NCI-H1436 treated with DMSO at 0.1 percent for 48 hours (cell line): ENCODE results near the gene ATG13.

ENCODE experiments used
- DNase-seq: peaks from one replicate; lab custom pipeline; 2025; lab: John Stamatoyannopoulos, UW

Gene ATG13

GRCh38 chr11:46676436-46677158, 59.2 kb downstream of the ATG13 start:
- no peak for DNase-seq

DNA sequence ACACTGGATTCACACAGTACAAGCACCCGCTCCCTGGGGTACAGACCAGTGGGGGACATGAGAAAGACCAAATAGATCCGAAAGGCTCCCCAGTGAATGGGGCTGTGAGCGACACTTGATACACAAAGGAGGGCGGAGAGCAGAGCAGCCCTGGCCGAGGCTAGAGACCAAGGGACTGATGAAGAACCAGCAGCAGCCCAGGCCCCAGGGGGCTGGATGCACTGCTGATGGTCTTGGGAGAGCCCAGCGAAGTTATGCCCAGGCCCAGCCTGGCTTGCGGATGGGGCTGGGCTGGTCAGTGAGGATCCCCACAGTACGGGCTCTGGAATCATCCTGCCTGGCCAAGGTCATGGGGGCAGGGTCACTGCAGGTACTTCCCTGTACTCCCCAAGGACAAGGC, 59.8 kb downstream of the ATG13 start:
- no peak for DNase-seq

GRCh38 chr11:46677991-46678740, 60.8 kb downstream of the ATG13 start:
- DNase-seq = no peak

DNA sequence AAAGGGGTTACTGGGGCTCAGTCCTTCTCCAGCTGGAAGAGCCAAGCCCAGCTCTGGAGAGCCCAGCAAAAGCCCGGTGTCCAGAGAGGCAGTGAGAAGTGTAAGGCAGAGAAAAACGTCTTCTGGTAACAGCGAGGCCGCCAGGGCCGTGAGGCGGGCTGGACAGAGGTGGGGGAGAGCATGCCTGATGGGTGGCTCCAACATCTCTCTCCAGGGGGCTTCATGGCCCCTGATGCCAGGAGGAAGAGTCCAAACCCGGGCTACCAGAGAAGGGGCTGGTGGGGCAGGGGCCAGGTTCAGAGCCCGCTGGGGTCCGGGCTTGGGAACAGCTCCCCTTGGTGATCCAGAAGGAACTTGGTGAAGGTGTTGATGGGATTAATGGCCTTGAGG, 61.4 kb downstream of the ATG13 start:
- DNase-seq = no peak

GRCh38 chr11:46679241-46680163, 62.1 kb downstream of the ATG13 start:
- DNase-seq = no peak

GRCh38 chr11:46680164-46680760, 62.9 kb downstream of the ATG13 start:
- no peak for DNase-seq

DNA sequence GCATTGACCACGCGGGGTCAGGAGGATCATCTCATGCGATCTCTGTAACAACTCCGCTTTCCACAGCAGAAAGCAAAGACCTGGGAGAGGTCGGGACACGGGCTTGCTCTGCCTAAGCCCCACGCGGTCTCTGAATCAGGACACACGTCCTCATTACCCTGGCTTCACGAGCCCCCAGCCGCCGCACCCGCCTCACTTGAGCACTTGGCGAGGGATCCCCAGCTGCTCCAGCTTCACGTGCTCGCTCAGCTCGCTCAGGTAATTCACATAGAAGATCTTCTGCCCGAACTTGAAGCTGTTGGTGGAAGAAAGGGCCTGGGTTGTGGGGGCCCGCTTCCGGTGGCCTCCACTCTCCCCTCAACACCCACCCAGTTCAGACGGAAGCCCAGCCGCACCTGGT, 63.5 kb downstream of the ATG13 start:
- no peak for DNase-seq

- no peak for DNase-seq
Observed at GRCh38 chr11:46681814-46682213, 64.5 kb downstream of the ATG13 start.

- no peak for DNase-seq
Observed at GRCh38 chr11:46682773-46683752, 65.7 kb downstream of the ATG13 start.

GRCh38 chr11:46684367-46684766, 67.0 kb downstream of the ATG13 start:
- DNase-seq = no peak

DNA sequence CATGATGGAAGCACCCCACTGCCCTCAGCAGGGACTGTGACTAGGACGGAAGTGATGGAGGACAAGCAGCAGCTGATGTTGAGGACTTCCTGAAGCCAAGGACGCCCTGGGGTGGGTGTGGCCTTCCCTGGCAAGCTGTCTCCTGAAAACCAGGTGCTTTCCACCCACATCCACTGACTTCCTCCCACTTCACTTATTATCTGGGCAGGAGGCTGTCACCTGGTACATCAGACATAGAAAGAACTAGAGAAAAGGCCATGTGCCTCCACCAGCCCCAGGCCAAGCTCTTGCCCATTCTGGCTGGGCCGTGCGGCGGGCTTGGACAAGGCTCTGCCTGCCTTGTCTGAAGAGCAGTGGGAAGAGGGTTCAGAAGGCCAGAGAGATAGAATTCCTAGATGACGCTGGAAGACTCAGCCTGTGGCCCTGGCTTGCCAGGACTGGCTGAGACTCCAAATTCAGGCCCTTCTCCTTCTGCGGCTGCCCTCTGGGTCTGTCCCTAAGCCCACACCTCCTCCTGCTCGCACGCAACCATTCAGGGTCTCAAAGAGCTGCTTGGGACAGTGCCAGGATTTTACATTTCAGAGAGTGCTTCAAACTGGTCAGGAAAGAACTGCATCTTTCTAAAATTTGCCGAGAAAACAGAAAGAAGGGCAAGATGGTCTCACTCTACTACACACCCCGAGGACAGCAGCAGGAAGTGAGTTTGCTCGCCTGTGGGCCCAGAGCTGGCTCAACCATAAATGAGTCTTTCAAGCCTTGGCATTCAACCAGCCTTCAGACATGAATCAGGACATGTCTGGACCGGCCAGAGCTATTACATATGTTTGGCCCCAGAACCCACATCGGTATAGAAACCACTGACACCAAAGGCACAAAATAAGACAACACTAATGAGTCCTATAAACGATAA, 69.8 kb downstream of the ATG13 start:
- no peak for DNase-seq

- DNase-seq = no peak
Observed at GRCh38 chr11:46690702-46691101, 73.3 kb downstream of the ATG13 start.

- no peak for DNase-seq
Observed at GRCh38 chr11:46692450-46692849, 75.1 kb downstream of the ATG13 start.

DNA sequence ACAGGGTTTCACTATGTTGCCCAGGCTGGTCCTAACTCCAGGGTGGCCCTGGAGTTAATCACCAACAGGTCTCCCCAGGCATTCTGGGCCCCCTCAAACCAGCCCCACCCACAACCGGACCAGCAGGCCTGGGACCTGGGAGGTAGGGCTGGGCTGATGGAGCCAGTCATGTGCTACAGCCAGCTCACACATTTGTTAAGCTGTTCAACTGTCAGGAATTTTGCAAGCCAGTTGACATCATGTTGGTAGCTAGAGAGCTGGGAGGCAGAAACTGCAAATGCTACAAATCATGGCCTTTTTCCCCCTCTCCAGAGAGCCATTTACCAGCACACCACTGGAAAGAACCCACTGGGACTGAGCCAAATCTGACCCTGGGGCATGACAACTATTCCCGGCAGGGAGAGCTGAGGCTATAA, 76.3 kb downstream of the ATG13 start:
- no peak for DNase-seq

DNA sequence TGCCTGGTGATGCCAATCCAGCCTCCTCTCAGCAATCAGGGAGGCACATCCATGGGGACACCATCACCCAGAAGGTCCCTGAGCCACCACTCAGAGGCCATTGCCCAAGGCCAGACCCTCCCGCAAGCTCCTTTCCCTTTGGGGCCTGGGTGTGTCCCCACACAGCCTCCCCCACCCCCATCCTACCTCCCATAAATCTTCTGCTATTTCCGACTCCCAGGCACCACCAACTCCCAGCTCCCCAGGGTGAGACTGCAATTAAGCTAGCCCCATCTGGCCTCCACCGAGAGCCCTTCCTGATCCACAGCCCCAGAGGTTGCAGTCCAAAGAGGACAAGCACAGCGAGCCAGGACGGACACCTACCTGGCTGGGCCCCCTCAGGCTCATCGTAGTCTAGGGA, 76.7 kb downstream of the ATG13 start:
- DNase-seq = no peak

DNA sequence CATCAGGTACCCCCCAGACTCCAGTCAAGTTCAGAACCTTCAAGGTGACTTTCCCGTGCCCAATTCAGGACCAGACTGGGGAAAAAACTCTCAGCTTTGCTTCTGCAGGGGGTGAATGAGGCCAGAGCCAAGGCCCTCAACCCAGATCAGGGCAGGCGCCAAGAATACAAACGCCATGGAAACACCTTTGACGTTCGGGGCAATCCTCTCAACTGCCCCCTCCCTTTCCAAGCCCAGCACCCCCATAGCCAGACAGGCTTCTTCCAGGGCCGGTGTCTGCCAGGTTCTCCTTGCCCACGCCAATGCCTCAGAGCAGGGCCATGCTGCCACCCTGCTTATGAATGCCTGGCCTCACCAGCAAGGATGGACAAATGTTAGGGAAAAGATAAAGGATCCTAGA, 77.3 kb downstream of the ATG13 start:
- DNase-seq = no peak

GRCh38 chr11:46695345-46696211, 78.2 kb downstream of the ATG13 start:
- no peak for DNase-seq

- DNase-seq = no peak
Observed at GRCh38 chr11:46696212-46696558, 78.8 kb downstream of the ATG13 start.

DNA sequence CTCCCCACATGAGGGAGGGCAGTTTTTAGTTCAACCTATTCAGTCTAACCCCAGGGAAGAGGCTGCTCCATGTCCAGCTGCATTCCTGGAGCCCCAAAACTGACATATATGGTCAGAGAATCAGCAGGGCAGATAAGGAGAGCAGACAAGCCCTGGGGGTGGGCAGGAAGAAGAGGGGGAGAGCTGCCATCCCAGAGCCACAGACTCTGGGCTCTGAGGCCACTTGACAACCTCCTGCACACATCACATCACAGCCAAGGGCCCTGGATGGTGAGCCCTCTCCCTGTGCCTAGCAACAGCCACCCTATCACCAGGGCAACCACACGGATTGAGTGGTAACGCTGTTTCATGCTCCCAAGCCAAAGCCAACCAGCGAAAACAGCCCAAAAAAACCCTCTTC, 80.0 kb downstream of the ATG13 start:
- no peak for DNase-seq
